Measurements from ENCODE around the gene USP37.

- no peak for TF ChIP-seq POLR2AphosphoS5 (IDR thresholded peaks at IDR 0.05; ENCODE audit: low read depth)
- no peak for TF ChIP-seq CTCF (IDR thresholded peaks at IDR 0.05; ENCODE audit: insufficient read depth, low read length)
- TF ChIP-seq GABPA (IDR thresholded peaks at IDR 0.05; ENCODE audit: low read depth) = no peak
- TF ChIP-seq, protein P1, sequence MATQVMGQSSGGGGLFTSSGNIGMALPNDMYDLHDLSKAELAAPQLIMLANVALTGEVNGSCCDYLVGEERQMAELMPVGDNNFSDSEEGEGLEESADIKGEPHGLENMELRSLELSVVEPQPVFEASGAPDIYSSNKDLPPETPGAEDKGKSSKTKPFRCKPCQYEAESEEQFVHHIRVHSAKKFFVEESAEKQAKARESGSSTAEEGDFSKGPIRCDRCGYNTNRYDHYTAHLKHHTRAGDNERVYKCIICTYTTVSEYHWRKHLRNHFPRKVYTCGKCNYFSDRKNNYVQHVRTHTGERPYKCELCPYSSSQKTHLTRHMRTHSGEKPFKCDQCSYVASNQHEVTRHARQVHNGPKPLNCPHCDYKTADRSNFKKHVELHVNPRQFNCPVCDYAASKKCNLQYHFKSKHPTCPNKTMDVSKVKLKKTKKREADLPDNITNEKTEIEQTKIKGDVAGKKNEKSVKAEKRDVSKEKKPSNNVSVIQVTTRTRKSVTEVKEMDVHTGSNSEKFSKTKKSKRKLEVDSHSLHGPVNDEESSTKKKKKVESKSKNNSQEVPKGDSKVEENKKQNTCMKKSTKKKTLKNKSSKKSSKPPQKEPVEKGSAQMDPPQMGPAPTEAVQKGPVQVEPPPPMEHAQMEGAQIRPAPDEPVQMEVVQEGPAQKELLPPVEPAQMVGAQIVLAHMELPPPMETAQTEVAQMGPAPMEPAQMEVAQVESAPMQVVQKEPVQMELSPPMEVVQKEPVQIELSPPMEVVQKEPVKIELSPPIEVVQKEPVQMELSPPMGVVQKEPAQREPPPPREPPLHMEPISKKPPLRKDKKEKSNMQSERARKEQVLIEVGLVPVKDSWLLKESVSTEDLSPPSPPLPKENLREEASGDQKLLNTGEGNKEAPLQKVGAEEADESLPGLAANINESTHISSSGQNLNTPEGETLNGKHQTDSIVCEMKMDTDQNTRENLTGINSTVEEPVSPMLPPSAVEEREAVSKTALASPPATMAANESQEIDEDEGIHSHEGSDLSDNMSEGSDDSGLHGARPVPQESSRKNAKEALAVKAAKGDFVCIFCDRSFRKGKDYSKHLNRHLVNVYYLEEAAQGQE (IDR thresholded peaks at IDR 0.05; ENCODE audit: insufficient replicate concordance, low read depth) = no peak
- TF ChIP-seq SPI1 (IDR thresholded peaks at IDR 0.05; ENCODE audit: borderline replicate concordance, low read depth) = no peak
Observed at GRCh38 chr2:218404351-218405085, 163.6 kb downstream of the USP37 start.

All from HL-60 (cell line).